HUES48 (cell line): ENCODE measurements around the gene DERA.
A peak's percentile ranks its signal among the peaks of the same experiment; 100 is the strongest.
"Not testable (repeated sequence)": the region's sequence is repeated elsewhere in the genome, so short reads cannot be mapped to it uniquely, and the experiment has no call there.

ENCODE experiments used
- H3K27ac ChIP-seq: one replicate; pipeline ENCODE4 v1.7.0; 2013; ENCODE audit warnings: low read depth, low read length, inconsistent platforms
- H3K27me3 ChIP-seq: 2 replicates; pipeline ENCODE4 v1.6.1; 2013; ENCODE audit warnings: mild to moderate bottlenecking, low read length; ENCODE audit not compliant: control insufficient read depth, insufficient read depth
- H3K36me3 ChIP-seq: 2 replicates; pipeline ENCODE4 v1.6.1; 2013; ENCODE audit warnings: low read length; ENCODE audit not compliant: control insufficient read depth, insufficient read depth
- H3K4me1 ChIP-seq: 2 replicates; pipeline ENCODE4 v1.6.1; 2013; ENCODE audit warnings: mild to moderate bottlenecking, low read length; ENCODE audit not compliant: control insufficient read depth, insufficient read depth
- H3K4me3 ChIP-seq: 2 replicates; pipeline ENCODE4 v1.5.1; 2013; ENCODE audit warnings: mild to moderate bottlenecking, low read depth, low read length
- H3K9ac ChIP-seq: 2 replicates; pipeline ENCODE4 v1.6.1; 2013; ENCODE audit warnings: mild to moderate bottlenecking, low read depth, low read length, moderate library complexity
- H3K9me3 ChIP-seq: 2 replicates; pipeline ENCODE4 v1.6.1; 2013; ENCODE audit warnings: low read length; ENCODE audit not compliant: control insufficient read depth, insufficient read depth

Gene DERA

GRCh38 chr12:15910864-15911721 lies at the start of gene DERA:
DERA (plus strand) TSS chr12:15911332; CDS start chr12:15911384, 52 bp downstream.
- Histone ChIP-seq H3K4me3 (peak within 1 kb of the TSS; percentile 81), H3K9me3 (no peaks in the 10 kb centered on the region), H3K27ac (peak within 1 kb of the TSS; percentile 95), H3K9ac (peak within 1 kb of the TSS; percentile 87), H3K36me3 (peaks cover 11% of the 10 kb centered on the region), H3K27me3 (no peaks in the 10 kb centered on the region; the same call in 1 of the 2 replicates), H3K4me1 (peaks cover 16% of the 10 kb centered on the region)

GRCh38 chr12:15861404-15861803 lies 49.7 kb upstream of the DERA start:
- no peak overlapping the region for H3K27ac ChIP-seq
- H3K27me3 ChIP-seq: no peaks in the 10 kb centered on the region
- H3K4me3 ChIP-seq: no peak overlapping the region
- no peaks in the 10 kb centered on the region for H3K36me3 ChIP-seq
- H3K9ac ChIP-seq: no peak overlapping the region
- H3K4me1 ChIP-seq: peaks cover 11% of the 10 kb centered on the region
- no peaks in the 10 kb centered on the region for H3K9me3 ChIP-seq

- no peaks in the 10 kb centered on the region for H3K36me3 ChIP-seq
- no peaks in the 10 kb centered on the region for H3K27me3 ChIP-seq
- H3K27ac ChIP-seq: no peak overlapping the region
- H3K9me3 ChIP-seq: no peaks in the 10 kb centered on the region
- no peak overlapping the region for H3K4me3 ChIP-seq
- peaks cover 11% of the 10 kb centered on the region for H3K4me1 ChIP-seq
- H3K9ac ChIP-seq: no peak overlapping the region
Measured at GRCh38 chr12:15862840-15863239, 48.3 kb upstream of the DERA start.

- no peaks in the 10 kb centered on the region for H3K27me3 ChIP-seq
- H3K4me1 ChIP-seq: peaks cover 11% of the 10 kb centered on the region
- H3K27ac ChIP-seq: peak overlapping the region; percentile 2
- H3K9ac ChIP-seq: no peak overlapping the region
- H3K36me3 ChIP-seq: no peaks in the 10 kb centered on the region
- 0 out of 2 replicates have a peak overlapping the region, but pooled peaks have one; percentile 3 for H3K4me3 ChIP-seq
- no peaks in the 10 kb centered on the region for H3K9me3 ChIP-seq
Measured at GRCh38 chr12:15863372-15863771, 47.8 kb upstream of the DERA start.

GRCh38 chr12:15863984-15864383 lies 47.1 kb upstream of the DERA start:
- Histone ChIP-seq H3K27me3 (no peaks in the 10 kb centered on the region), H3K27ac (no peak overlapping the region), H3K9me3 (no peaks in the 10 kb centered on the region), H3K9ac (no peak overlapping the region), H3K36me3 (no peaks in the 10 kb centered on the region), H3K4me3 (no peak overlapping the region), H3K4me1 (peaks cover 11% of the 10 kb centered on the region)

- no peaks in the 10 kb centered on the region for H3K9me3 ChIP-seq
- no peaks in the 10 kb centered on the region for H3K36me3 ChIP-seq
- no peaks in the 10 kb centered on the region for H3K27me3 ChIP-seq
- H3K9ac ChIP-seq: no peak overlapping the region
- H3K27ac ChIP-seq: no peak overlapping the region
- peaks cover 19% of the 10 kb centered on the region for H3K4me1 ChIP-seq
- H3K4me3 ChIP-seq: no peak overlapping the region
Measured at GRCh38 chr12:15868186-15868585, 42.9 kb upstream of the DERA start.

GRCh38 chr12:15873556-15873955 lies 37.6 kb upstream of the DERA start:
- H3K9ac ChIP-seq: no peak overlapping the region
- no peak overlapping the region for H3K4me3 ChIP-seq
- H3K27ac ChIP-seq: no peak overlapping the region
- peaks cover 16% of the 10 kb centered on the region for H3K4me1 ChIP-seq
- no peaks in the 10 kb centered on the region for H3K36me3 ChIP-seq
- no peaks in the 10 kb centered on the region for H3K27me3 ChIP-seq
- H3K9me3 ChIP-seq: no peaks in the 10 kb centered on the region

- H3K36me3 ChIP-seq, H3K4me3 ChIP-seq, H3K9me3 ChIP-seq, H3K27ac ChIP-seq, H3K9ac ChIP-seq, H3K27me3 ChIP-seq: not testable (repeated sequence)
- peaks cover 11% of the 10 kb centered on the region for H3K4me1 ChIP-seq
Measured at GRCh38 chr12:15874556-15875145, 36.5 kb upstream of the DERA start.

GRCh38 chr12:15875863-15876262 lies 35.3 kb upstream of the DERA start:
- no peak overlapping the region for H3K4me3 ChIP-seq
- H3K9me3 ChIP-seq: no peaks in the 10 kb centered on the region
- no peak overlapping the region for H3K27ac ChIP-seq
- H3K4me1 ChIP-seq: peaks cover 6% of the 10 kb centered on the region; the same call in 1 of the 2 replicates
- H3K9ac ChIP-seq: no peak overlapping the region
- H3K27me3 ChIP-seq: no peaks in the 10 kb centered on the region
- H3K36me3 ChIP-seq: no peaks in the 10 kb centered on the region

- no peak overlapping the region for H3K4me3 ChIP-seq
- H3K9ac ChIP-seq: no peak overlapping the region
- H3K4me1 ChIP-seq: peaks cover 15% of the 10 kb centered on the region
- H3K27ac ChIP-seq: no peak overlapping the region
- no peaks in the 10 kb centered on the region for H3K27me3 ChIP-seq
- peaks cover 9% of the 10 kb centered on the region for H3K36me3 ChIP-seq
- no peaks in the 10 kb centered on the region for H3K9me3 ChIP-seq
Measured at GRCh38 chr12:15879413-15879812, 31.7 kb upstream of the DERA start.

- H3K4me3 ChIP-seq: no peak overlapping the region
- no peak overlapping the region for H3K9ac ChIP-seq
- H3K9me3 ChIP-seq: no peaks in the 10 kb centered on the region
- H3K27me3 ChIP-seq: no peaks in the 10 kb centered on the region
- peaks cover 20% of the 10 kb centered on the region for H3K36me3 ChIP-seq
- H3K27ac ChIP-seq: no peak overlapping the region
- peaks cover 15% of the 10 kb centered on the region for H3K4me1 ChIP-seq
Measured at GRCh38 chr12:15880721-15881120, 30.4 kb upstream of the DERA start.
